ENCODE results near the gene DTYMK.
A peak's percentile ranks its signal among the peaks of the same experiment; 100 is the strongest.

Gene DTYMK

GRCh38 chr2:241722896-241723454 is 36.4 kb upstream of the DTYMK start:
- H3K4me3 Mint-ChIP-seq: no peak overlapping the region
- no peaks in the 10 kb centered on the region for H3K27me3 Mint-ChIP-seq
- ATAC-seq: no peak
- no peak overlapping the region for H3K27ac Mint-ChIP-seq
- H3K9me3 Mint-ChIP-seq: no peaks in the 10 kb centered on the region
- H3K4me1 Mint-ChIP-seq: peaks cover 1% of the 10 kb centered on the region
- peaks cover 77% of the 10 kb centered on the region for H3K36me3 Mint-ChIP-seq

- no peak for ATAC-seq
- H3K4me1 Mint-ChIP-seq: peaks cover 6% of the 10 kb centered on the region
- no peak overlapping the region for H3K4me3 Mint-ChIP-seq
- H3K27ac Mint-ChIP-seq: no peak overlapping the region
- no peaks in the 10 kb centered on the region for H3K27me3 Mint-ChIP-seq
- peaks cover 81% of the 10 kb centered on the region for H3K36me3 Mint-ChIP-seq
- no peaks in the 10 kb centered on the region for H3K9me3 Mint-ChIP-seq
These were observed 35.2 kb upstream of the DTYMK start for GRCh38 chr2:241721852-241722251.

- H3K4me1 Mint-ChIP-seq: peaks cover 6% of the 10 kb centered on the region
- H3K27ac Mint-ChIP-seq: no peak overlapping the region
- no peak overlapping the region for H3K4me3 Mint-ChIP-seq
- peaks cover 84% of the 10 kb centered on the region for H3K36me3 Mint-ChIP-seq
- H3K27me3 Mint-ChIP-seq: no peaks in the 10 kb centered on the region
- ATAC-seq: no peak
- H3K9me3 Mint-ChIP-seq: no peaks in the 10 kb centered on the region
These were observed 33.9 kb upstream of the DTYMK start for GRCh38 chr2:241720560-241720959.

- no peak for ATAC-seq
- no peak overlapping the region for H3K27ac Mint-ChIP-seq
- H3K4me3 Mint-ChIP-seq: no peak overlapping the region
- H3K36me3 Mint-ChIP-seq: peaks cover 81% of the 10 kb centered on the region
- peaks cover 6% of the 10 kb centered on the region for H3K4me1 Mint-ChIP-seq
- H3K27me3 Mint-ChIP-seq: no peaks in the 10 kb centered on the region
- H3K9me3 Mint-ChIP-seq: no peaks in the 10 kb centered on the region
These were observed 33.5 kb upstream of the DTYMK start for GRCh38 chr2:241720099-241720498.

- no peak overlapping the region for H3K27ac Mint-ChIP-seq
- ATAC-seq: no peak
- no peaks in the 10 kb centered on the region for H3K9me3 Mint-ChIP-seq
- H3K4me3 Mint-ChIP-seq: no peak overlapping the region
- H3K4me1 Mint-ChIP-seq: peaks cover 6% of the 10 kb centered on the region
- H3K36me3 Mint-ChIP-seq: peaks cover 82% of the 10 kb centered on the region
- no peaks in the 10 kb centered on the region for H3K27me3 Mint-ChIP-seq
These were observed 32.5 kb upstream of the DTYMK start for GRCh38 chr2:241719093-241719492.

GRCh38 chr2:241708879-241709278 is 22.3 kb upstream of the DTYMK start:
- H3K36me3 Mint-ChIP-seq: peaks cover 59% of the 10 kb centered on the region
- peaks cover 2% of the 10 kb centered on the region for H3K4me1 Mint-ChIP-seq
- H3K4me3 Mint-ChIP-seq: no peak overlapping the region
- H3K27me3 Mint-ChIP-seq: no peaks in the 10 kb centered on the region
- no peak for ATAC-seq
- no peaks in the 10 kb centered on the region for H3K9me3 Mint-ChIP-seq
- no peak overlapping the region for H3K27ac Mint-ChIP-seq

- H3K4me1 Mint-ChIP-seq: peaks cover 16% of the 10 kb centered on the region
- no peak overlapping the region for H3K27ac Mint-ChIP-seq
- H3K9me3 Mint-ChIP-seq: no peaks in the 10 kb centered on the region
- H3K36me3 Mint-ChIP-seq: peaks cover 49% of the 10 kb centered on the region
- H3K4me3 Mint-ChIP-seq: no peak overlapping the region
- no peaks in the 10 kb centered on the region for H3K27me3 Mint-ChIP-seq
- ATAC-seq: no peak
These were observed 19.9 kb upstream of the DTYMK start for GRCh38 chr2:241706537-241706936.

- Mint-ChIP-seq H3K27me3 (no peaks in the 10 kb centered on the region), H3K27ac (peak overlapping the region; percentile 93), H3K4me1 (peaks cover 27% of the 10 kb centered on the region), H3K36me3 (peaks cover 28% of the 10 kb centered on the region), H3K9me3 (no peaks in the 10 kb centered on the region), H3K4me3 (peak overlapping the region; percentile 90)
- no peak for ATAC-seq
These were observed 16.5 kb upstream of the DTYMK start for GRCh38 chr2:241703032-241703604.

- H3K9me3 Mint-ChIP-seq: no peaks in the 10 kb centered on the region
- H3K27ac Mint-ChIP-seq: peak overlapping the region; percentile 93
- peaks cover 21% of the 10 kb centered on the region for H3K36me3 Mint-ChIP-seq
- peak overlapping the region; percentile 90 for H3K4me3 Mint-ChIP-seq
- peak; percentile 86 for ATAC-seq
- peaks cover 27% of the 10 kb centered on the region for H3K4me1 Mint-ChIP-seq
- no peaks in the 10 kb centered on the region for H3K27me3 Mint-ChIP-seq
These were observed 15.8 kb upstream of the DTYMK start for GRCh38 chr2:241702155-241703031.

- ATAC-seq: peak; percentile 85
- Mint-ChIP-seq H3K27ac (peak within 1 kb of the TSS; percentile 93), H3K36me3 (peaks cover 13% of the 10 kb centered on the region), H3K27me3 (no peaks in the 10 kb centered on the region), H3K4me3 (peak within 1 kb of the TSS; percentile 90), H3K9me3 (no peaks in the 10 kb centered on the region), H3K4me1 (peaks cover 27% of the 10 kb centered on the region)
These were observed 15.0 kb upstream of the DTYMK start, which contains the start of gene ING5 for GRCh38 chr2:241701399-241702154. TSS of gene ING5 (plus strand) at chr2:241702039. CDS start at chr2:241702066, 27 bp downstream.

- Mint-ChIP-seq H3K36me3 (peaks cover 13% of the 10 kb centered on the region), H3K27ac (peak overlapping the region; percentile 93), H3K9me3 (no peaks in the 10 kb centered on the region), H3K4me3 (peak overlapping the region; percentile 90), H3K4me1 (peaks cover 27% of the 10 kb centered on the region), H3K27me3 (no peaks in the 10 kb centered on the region)
- no peak for ATAC-seq
These were observed 14.5 kb upstream of the DTYMK start for GRCh38 chr2:241701149-241701398.

- Mint-ChIP-seq H3K27me3 (no peaks in the 10 kb centered on the region), H3K4me3 (no peak overlapping the region), H3K4me1 (peaks cover 4% of the 10 kb centered on the region), H3K27ac (no peak overlapping the region), H3K9me3 (no peaks in the 10 kb centered on the region), H3K36me3 (peaks cover 15% of the 10 kb centered on the region)
- no peak for ATAC-seq
These were observed 9.0 kb upstream of the DTYMK start for GRCh38 chr2:241695651-241696050.

- no peak for ATAC-seq
- Mint-ChIP-seq H3K4me1 (peaks cover 15% of the 10 kb centered on the region), H3K36me3 (peaks cover 25% of the 10 kb centered on the region), H3K27ac (no peak overlapping the region), H3K9me3 (no peaks in the 10 kb centered on the region), H3K4me3 (no peak overlapping the region), H3K27me3 (no peaks in the 10 kb centered on the region)
These were observed 5.8 kb upstream of the DTYMK start for GRCh38 chr2:241692448-241692847.

GRCh38 chr2:241690202-241690717 is 3.6 kb upstream of the DTYMK start:
- peaks cover 25% of the 10 kb centered on the region for H3K4me1 Mint-ChIP-seq
- no peak for ATAC-seq
- H3K36me3 Mint-ChIP-seq: peaks cover 16% of the 10 kb centered on the region
- H3K9me3 Mint-ChIP-seq: no peaks in the 10 kb centered on the region
- no peak overlapping the region for H3K4me3 Mint-ChIP-seq
- H3K27me3 Mint-ChIP-seq: no peaks in the 10 kb centered on the region
- no peak overlapping the region for H3K27ac Mint-ChIP-seq

GRCh38 chr2:241689306-241689705 is 2.7 kb upstream of the DTYMK start:
- Mint-ChIP-seq H3K9me3 (no peaks in the 10 kb centered on the region), H3K36me3 (peaks cover 22% of the 10 kb centered on the region), H3K4me3 (no peak overlapping the region), H3K27ac (no peak overlapping the region), H3K4me1 (peaks cover 25% of the 10 kb centered on the region), H3K27me3 (no peaks in the 10 kb centered on the region)
- no peak for ATAC-seq

Data from stimulated activated memory B cell treated with anti-CD40 and anti-IgM and Interleukin-4, amounts not matched to agents 10 μg/mL and 1 μg/mL and 100 μg/mL, for 72 hours (primary cell).